HepG2 (cell line): ENCODE measurements around the gene MRPL43. TPM values are rescaled to one million over a fixed set of nuclear protein-coding genes. Genes with fewer than 3 reads are reported as not detected.

Source experiments
- AKAP8 ChIP-seq: sonication (generic); formaldehyde crosslinking; IDR thresholded peaks from 2 replicates; pipeline ENCODE4 v1.5.1; 2020; ENCODE audit warnings: mild to moderate bottlenecking, missing genetic modification reagents
- ELF1 ChIP-seq: sonication (generic); formaldehyde crosslinking; IDR thresholded peaks from 2 replicates; pipeline ENCODE4 v1.4.0; 2020; ENCODE audit warnings: missing genetic modification reagents
- ERF ChIP-seq: IDR thresholded peaks from 2 replicates; pipeline ENCODE4 v1.6.1; 2018; ENCODE audit warnings: missing biosample characterization, missing genetic modification reagents
- NFATC3 ChIP-seq: sonication (generic); formaldehyde crosslinking; IDR thresholded peaks from 2 replicates; pipeline ENCODE4 v1.5.1; 2020; ENCODE audit warnings: mild to moderate bottlenecking, missing genetic modification reagents
- SOX6 ChIP-seq, 2 experiments: fragments of 450-650 bp in 1 of 2; sonication (generic) in 1 of 2; formaldehyde crosslinking in 1 of 2; IDR thresholded peaks; 2 replicates each; pipeline versions ENCODE4 v1.4.0 to v1.6.1; 2017 to 2020; ENCODE audit warnings: antibody characterized with exemption in 1 of 2, mild to moderate bottlenecking in 1 of 2, missing genetic modification reagents in 1 of 2
- TCF7 ChIP-seq: sonication (generic); IDR thresholded peaks from 2 replicates; pipeline ENCODE4 v1.6.1; 2016; ENCODE audit warnings: antibody characterized with exemption, low read depth
- ZFP36L1 ChIP-seq: sonication (generic); formaldehyde crosslinking; IDR thresholded peaks from 2 replicates; pipeline ENCODE4 v1.8.0; 2022; ENCODE audit warnings: mild to moderate bottlenecking, missing genetic modification reagents, moderate library complexity
- ZNF343 ChIP-seq: sonication (generic); formaldehyde crosslinking; IDR thresholded peaks from 2 replicates; pipeline ENCODE4 v1.4.0; 2020; ENCODE audit warnings: mild to moderate bottlenecking, missing genetic modification reagents
- polyA plus RNA-seq, 8 experiments: library from polyadenylated mRNA; depleted of rRNA in 3 of 8; stranded (reverse) in 7 of 8; unstranded in 1 of 8; fragments of >200 nt; fragmentation: Illumina TruSeq in 4 of 8; extraction: Trizol in 4 of 8; gene quantifications; 2 replicates each; pipeline versions ENCODE4 v1.2.1 to v1.2.3, GENCODE V29; 2011 to 2016; ENCODE audit warnings: low read depth in 4 of 8, missing spikeins in 1 of 8, mixed read lengths in 1 of 8; ENCODE audit not compliant: insufficient read depth in 1 of 8
- total RNA-seq, 5 experiments: library from RNA; depleted of rRNA; stranded (reverse); fragments of >200 nt; fragmentation: Illumina TruSeq; extraction: Trizol; gene quantifications; 2 replicates each; pipeline ENCODE4 v1.2.3, GENCODE V29; 2016; ENCODE audit warnings: low read depth in 1 of 5
- TF ChIP-seq, protein P1 (sequence below): sonication (generic); formaldehyde crosslinking; conservative IDR thresholded peaks from 2 replicates; pipeline ENCODE4 v1.4.0; 2020; ENCODE audit warnings: missing genetic modification reagents
- TF ChIP-seq, protein P2 (sequence below): sonication (generic); formaldehyde crosslinking; conservative IDR thresholded peaks from 2 replicates; pipeline ENCODE4 v1.4.0; 2020; ENCODE audit warnings: mild to moderate bottlenecking, missing genetic modification reagents, moderate library complexity
- TF ChIP-seq, protein P3 (sequence below), 2 experiments: sonication (generic) in 1 of 2; formaldehyde crosslinking in 1 of 2; IDR thresholded peaks; 2 replicates each; pipeline versions ENCODE4 v1.5.1 to v1.6.1; 2011 to 2020; ENCODE audit warnings: borderline replicate concordance in 1 of 2, low read depth in 1 of 2, low read length in 1 of 2, mild to moderate bottlenecking in 1 of 2, missing genetic modification reagents in 1 of 2, moderate library complexity in 1 of 2
- TF ChIP-seq, protein P4 (sequence below): sonication (generic); formaldehyde crosslinking; IDR thresholded peaks from 2 replicates; pipeline ENCODE4 v1.4.0; 2020; ENCODE audit warnings: missing genetic modification reagents, mild to moderate bottlenecking, borderline replicate concordance

The MRPL43 gene
- total and polyA plus RNA-seq, 2 of the 13 experiments (the other 11 are each of a cell fraction or from before 2014, with no cell fraction given), result 71.0 to 73.7 TPM

DNA sequence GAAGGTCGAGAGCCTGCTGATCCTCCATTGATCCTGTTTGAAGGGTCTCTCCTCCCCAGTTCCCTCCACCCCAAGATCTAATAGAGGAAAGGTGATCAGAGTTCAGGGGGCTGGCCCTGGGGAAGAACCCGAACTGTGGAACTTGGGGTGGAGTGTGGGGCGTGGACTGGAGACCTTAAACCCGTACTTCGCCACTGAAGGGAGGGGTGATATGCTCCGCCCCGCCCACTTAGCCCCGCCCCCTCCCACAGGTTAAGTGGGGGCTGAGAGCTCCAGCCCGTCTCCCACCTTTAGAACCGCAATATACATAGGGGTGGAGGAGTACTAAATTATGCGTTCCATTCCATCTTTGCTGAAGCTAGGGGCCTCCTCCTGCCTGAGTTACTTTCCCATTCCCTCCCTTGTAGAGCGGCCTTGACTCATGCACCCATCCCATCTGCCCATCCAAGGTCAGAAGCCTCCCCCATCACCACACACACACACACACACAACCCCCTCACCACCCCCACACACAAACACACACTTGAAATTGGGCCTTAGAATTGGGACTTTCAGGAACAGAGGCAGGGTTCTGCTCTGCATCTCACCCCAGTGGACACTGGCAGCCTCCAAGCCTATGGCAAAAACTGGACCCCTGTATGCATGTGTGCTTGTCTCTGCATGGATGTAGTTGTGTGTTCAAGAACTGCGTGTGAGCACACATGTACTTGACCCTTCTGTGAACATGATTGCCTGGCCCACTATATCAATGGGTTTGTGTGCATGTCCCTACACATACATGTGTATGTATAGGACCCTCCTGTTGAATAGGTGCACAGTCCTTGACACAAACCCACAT, 17.0 kb downstream of the MRPL43 start (continued):
- TF ChIP-seq ZNF343, result no peak
- TF ChIP-seq, protein P1, sequence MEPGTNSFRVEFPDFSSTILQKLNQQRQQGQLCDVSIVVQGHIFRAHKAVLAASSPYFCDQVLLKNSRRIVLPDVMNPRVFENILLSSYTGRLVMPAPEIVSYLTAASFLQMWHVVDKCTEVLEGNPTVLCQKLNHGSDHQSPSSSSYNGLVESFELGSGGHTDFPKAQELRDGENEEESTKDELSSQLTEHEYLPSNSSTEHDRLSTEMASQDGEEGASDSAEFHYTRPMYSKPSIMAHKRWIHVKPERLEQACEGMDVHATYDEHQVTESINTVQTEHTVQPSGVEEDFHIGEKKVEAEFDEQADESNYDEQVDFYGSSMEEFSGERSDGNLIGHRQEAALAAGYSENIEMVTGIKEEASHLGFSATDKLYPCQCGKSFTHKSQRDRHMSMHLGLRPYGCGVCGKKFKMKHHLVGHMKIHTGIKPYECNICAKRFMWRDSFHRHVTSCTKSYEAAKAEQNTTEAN, result peak; percentile 81
- no peak for TF ChIP-seq NFATC3
- TF ChIP-seq ELF1 (CRISPR knock-in tag), result no peak
- TF ChIP-seq, protein P2, sequence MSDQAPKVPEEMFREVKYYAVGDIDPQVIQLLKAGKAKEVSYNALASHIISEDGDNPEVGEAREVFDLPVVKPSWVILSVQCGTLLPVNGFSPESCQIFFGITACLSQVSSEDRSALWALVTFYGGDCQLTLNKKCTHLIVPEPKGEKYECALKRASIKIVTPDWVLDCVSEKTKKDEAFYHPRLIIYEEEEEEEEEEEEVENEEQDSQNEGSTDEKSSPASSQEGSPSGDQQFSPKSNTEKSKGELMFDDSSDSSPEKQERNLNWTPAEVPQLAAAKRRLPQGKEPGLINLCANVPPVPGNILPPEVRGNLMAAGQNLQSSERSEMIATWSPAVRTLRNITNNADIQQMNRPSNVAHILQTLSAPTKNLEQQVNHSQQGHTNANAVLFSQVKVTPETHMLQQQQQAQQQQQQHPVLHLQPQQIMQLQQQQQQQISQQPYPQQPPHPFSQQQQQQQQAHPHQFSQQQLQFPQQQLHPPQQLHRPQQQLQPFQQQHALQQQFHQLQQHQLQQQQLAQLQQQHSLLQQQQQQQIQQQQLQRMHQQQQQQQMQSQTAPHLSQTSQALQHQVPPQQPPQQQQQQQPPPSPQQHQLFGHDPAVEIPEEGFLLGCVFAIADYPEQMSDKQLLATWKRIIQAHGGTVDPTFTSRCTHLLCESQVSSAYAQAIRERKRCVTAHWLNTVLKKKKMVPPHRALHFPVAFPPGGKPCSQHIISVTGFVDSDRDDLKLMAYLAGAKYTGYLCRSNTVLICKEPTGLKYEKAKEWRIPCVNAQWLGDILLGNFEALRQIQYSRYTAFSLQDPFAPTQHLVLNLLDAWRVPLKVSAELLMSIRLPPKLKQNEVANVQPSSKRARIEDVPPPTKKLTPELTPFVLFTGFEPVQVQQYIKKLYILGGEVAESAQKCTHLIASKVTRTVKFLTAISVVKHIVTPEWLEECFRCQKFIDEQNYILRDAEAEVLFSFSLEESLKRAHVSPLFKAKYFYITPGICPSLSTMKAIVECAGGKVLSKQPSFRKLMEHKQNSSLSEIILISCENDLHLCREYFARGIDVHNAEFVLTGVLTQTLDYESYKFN (CRISPR knock-in tag), result no peak; the same call in none of the 2 replicates
- TF ChIP-seq, protein P3, sequence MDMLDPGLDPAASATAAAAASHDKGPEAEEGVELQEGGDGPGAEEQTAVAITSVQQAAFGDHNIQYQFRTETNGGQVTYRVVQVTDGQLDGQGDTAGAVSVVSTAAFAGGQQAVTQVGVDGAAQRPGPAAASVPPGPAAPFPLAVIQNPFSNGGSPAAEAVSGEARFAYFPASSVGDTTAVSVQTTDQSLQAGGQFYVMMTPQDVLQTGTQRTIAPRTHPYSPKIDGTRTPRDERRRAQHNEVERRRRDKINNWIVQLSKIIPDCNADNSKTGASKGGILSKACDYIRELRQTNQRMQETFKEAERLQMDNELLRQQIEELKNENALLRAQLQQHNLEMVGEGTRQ (IDR thresholded peaks at IDR 0.05; ENCODE audit: low read depth, low read length), result no peak
- TF ChIP-seq, protein P3 (CRISPR knock-in tag; IDR thresholded peaks at IDR 0.05; ENCODE audit: borderline replicate concordance), result no peak
- 0 out of 2 replicates have a peak, but pooled peaks have one; percentile 76 for TF ChIP-seq AKAP8 (CRISPR knock-in tag)
- peak; percentile 28; the same call in 1 of the 2 replicates for TF ChIP-seq TCF7
- TF ChIP-seq ZFP36L1 (CRISPR knock-in tag), result 0 out of 2 replicates have a peak, but pooled peaks have one; percentile 7
- TF ChIP-seq ERF, result peak; percentile 19; the same call in 1 of the 2 replicates
- TF ChIP-seq SOX6 (IDR thresholded peaks at IDR 0.05), result no peak
- 0 out of 2 replicates have a peak, but pooled peaks have one; percentile 33 for TF ChIP-seq SOX6 (CRISPR knock-in tag; IDR thresholded peaks at IDR 0.05)
- TF ChIP-seq, protein P4, sequence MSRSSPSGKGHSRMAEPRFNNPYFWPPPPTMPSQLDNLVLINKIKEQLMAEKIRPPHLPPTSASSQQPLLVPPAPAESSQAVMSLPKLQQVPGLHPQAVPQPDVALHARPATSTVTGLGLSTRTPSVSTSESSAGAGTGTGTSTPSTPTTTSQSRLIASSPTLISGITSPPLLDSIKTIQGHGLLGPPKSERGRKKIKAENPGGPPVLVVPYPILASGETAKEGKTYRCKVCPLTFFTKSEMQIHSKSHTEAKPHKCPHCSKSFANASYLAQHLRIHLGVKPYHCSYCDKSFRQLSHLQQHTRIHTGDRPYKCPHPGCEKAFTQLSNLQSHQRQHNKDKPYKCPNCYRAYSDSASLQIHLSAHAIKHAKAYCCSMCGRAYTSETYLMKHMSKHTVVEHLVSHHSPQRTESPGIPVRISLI, result no peak
- TF ChIP-seq, all 625 proteins: peak for 106
